Stomach (tissue), 4 donors: ENCODE measurements around the gene PCDHB1.

Experiments
- EP300 ChIP-seq: sonication (generic); formaldehyde crosslinking; IDR thresholded peaks from one replicate; pipeline ENCODE4 v1.6.1; 2017; ENCODE audit warnings: antibody characterized with exemption
- TF ChIP-seq, protein P1 (sequence below), 7 experiments: fragments of 450-650 bp in 4 of 7; fragments of 200-600 bp in 3 of 7; sonication (generic) in 3 of 7; IDR thresholded peaks; one replicate each; pipeline ENCODE4 v1.5.1; 2016 to 2019; ENCODE audit warnings: antibody characterized with exemption in 7 of 7, control low read depth in 2 of 7, mild to moderate bottlenecking in 1 of 7

DNA sequence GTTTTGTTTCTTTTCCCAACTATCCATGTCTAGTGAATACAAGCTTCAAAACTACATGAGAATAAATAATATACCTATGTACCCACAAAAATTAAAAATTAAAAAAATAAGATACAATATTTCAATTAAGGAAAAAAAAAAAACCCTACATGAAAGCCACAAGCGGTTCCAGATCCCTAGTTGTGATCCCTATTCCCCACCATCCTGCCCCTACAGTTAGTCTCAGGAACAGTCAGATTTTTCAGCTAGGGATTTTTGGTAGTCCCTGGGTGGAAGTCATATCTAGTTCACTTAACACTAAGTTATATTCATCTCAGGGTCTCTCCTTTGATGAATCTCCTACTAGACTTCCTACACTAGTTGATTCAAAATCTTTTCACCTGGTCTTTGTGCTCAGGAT, 18.5 kb upstream of the PCDHB1 start:
- TF ChIP-seq, protein P1, sequence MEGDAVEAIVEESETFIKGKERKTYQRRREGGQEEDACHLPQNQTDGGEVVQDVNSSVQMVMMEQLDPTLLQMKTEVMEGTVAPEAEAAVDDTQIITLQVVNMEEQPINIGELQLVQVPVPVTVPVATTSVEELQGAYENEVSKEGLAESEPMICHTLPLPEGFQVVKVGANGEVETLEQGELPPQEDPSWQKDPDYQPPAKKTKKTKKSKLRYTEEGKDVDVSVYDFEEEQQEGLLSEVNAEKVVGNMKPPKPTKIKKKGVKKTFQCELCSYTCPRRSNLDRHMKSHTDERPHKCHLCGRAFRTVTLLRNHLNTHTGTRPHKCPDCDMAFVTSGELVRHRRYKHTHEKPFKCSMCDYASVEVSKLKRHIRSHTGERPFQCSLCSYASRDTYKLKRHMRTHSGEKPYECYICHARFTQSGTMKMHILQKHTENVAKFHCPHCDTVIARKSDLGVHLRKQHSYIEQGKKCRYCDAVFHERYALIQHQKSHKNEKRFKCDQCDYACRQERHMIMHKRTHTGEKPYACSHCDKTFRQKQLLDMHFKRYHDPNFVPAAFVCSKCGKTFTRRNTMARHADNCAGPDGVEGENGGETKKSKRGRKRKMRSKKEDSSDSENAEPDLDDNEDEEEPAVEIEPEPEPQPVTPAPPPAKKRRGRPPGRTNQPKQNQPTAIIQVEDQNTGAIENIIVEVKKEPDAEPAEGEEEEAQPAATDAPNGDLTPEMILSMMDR (IDR thresholded peaks at IDR 0.05) = no peak
- no peak for TF ChIP-seq EP300
